GM12865 (cell line): ENCODE data around the gene RYR1.

Source experiments
- DNase-seq: peaks from one replicate; pipeline ENCODE4 v3.0.0; 2010; ENCODE audit warnings: low read depth
- H3K4me3 ChIP-seq: 2 replicates; pipeline ENCODE4 v1.5.1; 2011; ENCODE audit warnings: mild to moderate bottlenecking, low read depth, low read length, control low read depth
- CTCF ChIP-seq: IDR thresholded peaks from 2 replicates; pipeline ENCODE4 v1.5.1; 2011; ENCODE audit warnings: low read length, control low read depth, low read depth, inconsistent platforms; ENCODE audit not compliant: insufficient read depth; ENCODE audit errors: missing control alignments

The RYR1 gene

DNA sequence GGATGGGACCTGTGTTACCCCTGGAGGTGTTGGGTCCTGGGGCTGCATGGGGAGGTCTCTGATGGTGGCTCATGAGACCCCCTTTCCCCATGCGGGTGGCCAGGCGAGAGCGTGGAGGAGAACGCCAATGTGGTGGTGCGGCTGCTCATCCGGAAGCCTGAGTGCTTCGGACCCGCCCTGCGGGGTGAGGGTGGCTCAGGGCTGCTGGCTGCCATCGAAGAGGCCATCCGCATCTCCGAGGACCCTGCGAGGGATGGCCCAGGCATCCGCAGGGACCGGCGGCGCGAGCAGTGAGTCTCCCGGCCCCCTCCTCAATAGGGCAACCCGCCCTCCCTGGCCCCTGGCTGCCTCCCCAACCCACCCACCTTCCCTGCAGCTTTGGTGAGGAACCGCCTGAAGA lies 66.0 kb downstream of the RYR1 start:
- no peak for TF ChIP-seq CTCF
- H3K4me3 ChIP-seq: no peak overlapping the region
- DNase-seq: no peak

- no peak for TF ChIP-seq CTCF
- no peak overlapping the region for H3K4me3 ChIP-seq
Measured at GRCh38 chr19:38500450-38500849, 67.0 kb downstream of the RYR1 start.

DNA sequence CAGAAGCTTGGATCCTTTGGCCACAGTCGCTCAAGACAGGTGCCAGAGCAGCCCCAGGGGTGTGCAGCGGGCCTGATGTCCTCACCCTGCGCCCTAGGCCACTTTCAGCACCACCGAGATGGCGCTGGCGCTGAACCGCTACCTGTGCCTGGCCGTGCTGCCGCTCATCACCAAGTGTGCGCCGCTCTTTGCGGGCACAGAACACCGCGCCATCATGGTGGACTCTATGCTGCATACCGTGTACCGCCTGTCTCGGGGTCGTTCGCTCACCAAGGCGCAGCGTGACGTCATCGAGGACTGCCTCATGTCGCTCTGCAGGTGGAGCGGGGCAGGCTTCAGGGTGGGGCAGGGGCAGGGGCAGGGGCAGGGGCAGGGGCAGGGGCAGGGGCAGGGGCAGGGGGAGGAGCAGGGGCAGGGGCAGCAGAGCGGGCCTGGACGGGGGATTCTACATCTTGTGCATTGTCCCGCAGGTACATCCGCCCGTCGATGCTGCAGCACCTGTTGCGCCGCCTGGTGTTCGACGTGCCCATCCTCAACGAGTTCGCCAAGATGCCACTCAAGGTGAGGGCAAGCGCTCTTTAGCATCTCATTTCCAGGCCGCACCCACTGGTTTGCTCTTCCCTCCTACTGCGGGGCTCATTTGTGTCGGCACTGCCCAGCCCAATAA lies 69.1 kb downstream of the RYR1 start:
- no peak for DNase-seq
- TF ChIP-seq CTCF: no peak
- H3K4me3 ChIP-seq: no peak overlapping the region

More at GRCh38 chr19:38500450-38500849, 67.0 kb downstream of the RYR1 start:
- DNase-seq: no peak

GRCh38 chr19:38503077-38503410 lies 69.6 kb downstream of the RYR1 start:
- no peak overlapping the region for H3K4me3 ChIP-seq

GRCh38 chr19:38505958-38506357 lies 72.5 kb downstream of the RYR1 start:
- TF ChIP-seq CTCF: no peak
- no peak overlapping the region for H3K4me3 ChIP-seq
- DNase-seq: no peak

More at GRCh38 chr19:38503077-38503410, 69.6 kb downstream of the RYR1 start:
- no peak for DNase-seq
- TF ChIP-seq CTCF: no peak

DNA sequence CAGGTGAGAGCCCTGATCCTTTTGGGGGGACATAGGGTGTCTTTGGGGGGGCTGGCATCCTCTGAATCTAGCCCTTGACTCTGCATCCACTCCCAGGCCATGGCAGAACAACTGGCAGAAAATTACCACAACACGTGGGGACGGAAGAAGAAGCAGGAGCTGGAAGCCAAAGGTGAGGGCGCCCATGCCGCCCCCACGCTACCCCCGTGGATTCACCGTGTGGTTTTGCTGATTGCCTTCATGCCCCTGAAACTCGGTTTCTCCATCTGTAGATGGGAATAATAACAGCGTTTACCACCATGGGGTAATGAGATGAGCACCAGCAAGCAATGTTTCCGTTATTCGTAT lies 72.9 kb downstream of the RYR1 start:
- no peak overlapping the region for H3K4me3 ChIP-seq
- TF ChIP-seq CTCF: no peak
- DNase-seq: no peak
